HG02885 (cell line): ENCODE data around the gene LPP.

ENCODE experiments used
- ATAC-seq: cut with Tn5 transposase; IDR thresholded peaks from one replicate; pipeline ENCODE4 v1.9.1; 2021; ENCODE audit warnings: mild to moderate bottlenecking; ENCODE audit not compliant: unreplicated experiment, poor library complexity

LPP gene

DNA sequence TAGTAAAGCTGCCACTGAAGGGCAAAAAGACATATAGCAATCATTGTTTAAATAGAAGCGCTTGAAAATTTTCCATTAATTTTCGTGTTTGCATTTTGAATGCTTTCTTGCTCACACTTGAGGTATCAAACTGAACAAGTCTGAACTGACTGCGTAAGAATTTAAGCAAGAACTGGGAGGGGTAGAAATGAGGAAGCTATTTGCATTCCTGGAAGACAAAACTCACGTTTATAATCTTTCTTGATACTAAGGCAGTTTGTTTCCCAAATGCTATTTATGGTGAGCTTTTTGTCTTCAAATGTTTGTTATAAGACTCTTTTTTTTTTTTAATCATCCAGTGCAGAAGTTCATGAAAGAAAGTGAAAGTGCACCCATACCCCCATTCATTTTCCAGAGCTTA is 518.0 kb downstream of the LPP start:
- no peak for ATAC-seq

DNA sequence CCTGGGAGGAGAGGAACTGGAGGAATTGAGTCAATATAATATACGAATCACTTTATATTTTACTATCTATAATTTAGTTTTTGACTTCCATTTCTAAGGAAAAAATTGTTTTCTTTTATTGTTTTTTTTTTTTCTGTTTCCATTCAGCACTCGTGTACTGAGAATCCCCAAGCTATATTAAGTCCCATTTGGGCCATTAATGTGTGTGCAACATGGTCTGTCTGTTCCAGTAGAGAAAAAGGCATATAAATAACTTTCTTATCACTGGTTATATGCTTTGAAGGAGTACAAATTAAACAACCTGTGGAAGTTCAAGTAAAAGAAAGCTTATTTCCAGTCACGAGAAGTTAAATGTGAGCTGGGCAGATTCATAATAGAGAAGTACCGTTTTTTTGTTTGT is 518.9 kb downstream of the LPP start:
- ATAC-seq = no peak

DNA sequence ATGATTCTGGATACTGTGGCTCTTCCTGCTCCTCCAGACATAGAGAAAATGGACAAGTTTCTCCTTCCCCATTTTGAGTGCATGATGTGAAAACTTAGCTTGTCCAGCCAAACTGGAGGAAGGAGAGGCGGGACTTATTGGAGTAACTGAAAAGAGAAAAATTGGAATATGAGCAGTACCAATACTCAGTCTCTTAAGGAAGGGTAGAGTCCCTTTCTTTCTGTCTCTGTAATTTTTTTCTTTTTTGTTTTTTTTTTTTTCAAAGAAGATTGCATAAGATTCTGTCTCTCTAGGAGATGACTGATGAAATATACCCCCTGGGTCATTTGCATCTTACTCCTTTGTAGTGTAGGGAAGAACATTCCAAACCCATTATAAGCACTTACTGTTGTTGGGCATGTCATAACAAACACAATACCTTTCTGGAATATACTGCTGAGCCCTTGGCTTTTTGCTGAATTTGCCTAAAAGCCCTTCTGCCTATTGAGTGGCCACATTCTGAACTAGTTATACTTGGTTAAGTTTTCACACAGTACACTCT is 519.8 kb downstream of the LPP start:
- no peak for ATAC-seq

DNA sequence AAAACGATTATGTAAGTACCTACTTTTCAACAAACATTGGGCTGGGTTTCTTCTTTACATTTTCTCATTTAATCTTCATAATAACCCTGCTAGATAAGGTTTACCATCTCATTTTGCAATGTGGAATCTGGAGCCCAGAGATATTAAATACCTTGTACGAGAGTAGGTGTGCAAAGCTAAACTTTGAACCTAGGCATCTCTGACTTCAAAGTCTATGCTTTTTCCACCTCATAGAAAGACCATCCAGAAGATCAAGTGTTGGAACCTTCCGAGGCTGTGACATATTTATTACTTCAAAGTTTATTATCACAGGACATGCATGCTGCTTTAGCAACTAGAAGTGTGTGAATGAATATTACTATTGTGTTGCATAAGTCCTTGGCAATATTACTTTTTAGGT is 520.6 kb downstream of the LPP start:
- ATAC-seq = no peak

DNA sequence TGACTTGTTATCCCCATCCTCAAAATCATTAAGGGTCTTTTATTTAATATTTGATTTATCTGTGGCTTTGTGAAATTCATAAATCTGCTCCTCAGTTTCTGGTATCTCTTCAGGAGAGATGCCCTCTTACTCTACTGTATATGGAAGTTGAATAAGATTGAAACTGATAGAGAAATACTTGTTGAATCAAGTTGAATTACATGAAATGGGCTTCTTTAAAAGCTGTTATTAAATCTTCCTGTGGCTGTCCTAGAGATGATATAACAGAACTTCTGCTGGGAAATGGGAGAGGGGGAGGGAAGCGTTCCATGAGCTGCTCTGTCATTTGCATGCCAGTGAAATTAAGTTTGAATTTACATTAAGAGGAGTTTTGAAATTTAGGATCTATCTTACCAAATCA is 523.4 kb downstream of the LPP start:
- ATAC-seq = no peak

DNA sequence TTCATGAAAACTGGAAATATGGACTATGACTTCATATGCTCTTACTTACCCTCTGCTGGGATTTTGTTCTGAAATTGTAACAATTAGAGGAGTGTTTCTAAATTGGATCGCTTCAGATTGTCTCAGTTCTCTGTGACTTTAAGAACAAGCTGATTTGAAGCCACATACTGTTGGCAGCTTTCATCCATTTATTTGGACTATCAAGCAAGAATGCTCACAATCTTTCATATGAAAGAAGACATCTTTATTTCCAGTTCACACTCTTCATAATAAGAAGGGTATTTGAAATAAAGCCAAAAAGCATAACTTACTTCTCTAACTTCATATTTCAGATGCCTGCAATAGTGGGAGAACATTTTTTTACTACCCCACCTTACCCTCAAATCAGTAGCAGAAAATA is 526.2 kb downstream of the LPP start:
- no peak for ATAC-seq

DNA sequence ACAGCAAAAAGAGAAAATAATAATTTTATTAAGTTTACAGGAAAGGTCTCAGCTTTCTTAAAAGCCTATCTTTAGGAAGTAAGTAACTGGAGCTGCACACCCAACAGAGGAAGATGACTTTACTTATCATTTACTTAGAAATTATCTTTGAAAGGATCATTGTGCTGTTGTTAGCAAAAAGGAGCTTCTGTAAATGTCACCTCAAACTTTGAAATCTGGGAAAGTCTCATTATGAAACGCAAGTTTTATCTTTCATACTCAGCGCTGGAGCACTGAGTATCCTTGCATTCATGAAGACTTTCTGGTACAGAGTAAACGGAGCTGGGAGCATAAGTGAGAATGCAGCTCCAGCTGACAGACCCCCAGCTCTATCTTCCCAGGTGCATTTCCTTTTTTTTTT is 526.6 kb downstream of the LPP start:
- no peak for ATAC-seq

DNA sequence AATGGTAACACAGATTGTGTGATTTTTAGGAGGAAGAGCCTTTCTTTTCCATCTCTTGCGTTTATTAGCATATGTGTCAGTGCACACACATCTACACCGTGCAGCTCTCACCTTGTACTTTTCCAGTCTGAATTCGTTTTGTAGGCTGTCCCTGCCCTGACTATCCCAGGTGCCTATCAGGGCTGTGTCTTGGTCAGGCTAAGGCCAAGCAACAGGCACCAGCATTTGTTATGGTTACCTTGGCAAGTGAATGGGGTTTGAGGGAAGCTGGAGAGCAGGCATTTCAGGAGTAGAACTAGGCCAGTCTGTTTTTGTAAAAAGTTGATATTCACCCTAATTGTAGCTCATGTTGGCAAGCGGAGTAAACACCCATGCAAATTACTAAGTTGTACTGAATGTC is 528.4 kb downstream of the LPP start:
- no peak for ATAC-seq

DNA sequence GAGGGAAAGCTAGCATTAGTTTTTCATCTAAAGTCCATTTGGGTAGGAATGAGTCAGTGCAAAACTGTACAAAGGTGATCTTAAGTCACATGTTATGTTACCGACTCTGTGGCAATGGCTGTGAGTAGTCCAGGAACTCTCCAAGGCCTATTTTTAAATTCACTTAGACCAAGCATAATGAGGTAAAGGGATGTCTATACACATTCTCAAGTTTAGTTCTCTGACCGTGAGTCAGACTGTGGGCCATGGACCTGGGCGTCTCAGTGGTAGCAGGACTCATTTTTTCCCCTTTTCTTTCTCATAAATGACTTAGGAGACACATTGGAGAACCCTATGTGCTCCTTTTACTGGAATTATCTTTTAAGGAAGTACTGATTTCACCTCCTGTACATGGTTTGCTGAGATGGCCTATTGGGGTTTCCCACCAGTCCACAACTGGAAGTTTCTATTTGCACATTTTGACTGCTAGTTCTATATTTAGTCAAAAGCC is 529.1 kb downstream of the LPP start:
- no peak for ATAC-seq

DNA sequence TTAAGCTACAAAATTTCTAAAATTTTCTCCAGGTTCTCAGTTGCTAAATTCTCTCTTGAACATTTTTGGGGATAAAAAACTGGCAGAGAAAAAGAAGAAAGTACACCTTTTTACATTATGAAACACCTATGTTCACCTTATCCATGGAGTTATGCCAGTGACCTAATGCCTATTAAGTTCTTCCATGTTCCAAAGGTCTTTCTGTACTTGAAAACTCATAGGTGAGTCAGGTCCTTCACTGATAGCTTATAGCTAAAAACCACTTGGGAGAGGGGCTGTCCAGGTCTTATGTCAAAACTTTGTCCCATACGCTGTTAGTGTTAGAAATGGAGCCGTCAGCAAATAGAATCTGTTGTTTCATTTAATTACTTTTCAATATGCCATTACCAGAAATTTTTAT is 530.3 kb downstream of the LPP start:
- ATAC-seq = no peak

DNA sequence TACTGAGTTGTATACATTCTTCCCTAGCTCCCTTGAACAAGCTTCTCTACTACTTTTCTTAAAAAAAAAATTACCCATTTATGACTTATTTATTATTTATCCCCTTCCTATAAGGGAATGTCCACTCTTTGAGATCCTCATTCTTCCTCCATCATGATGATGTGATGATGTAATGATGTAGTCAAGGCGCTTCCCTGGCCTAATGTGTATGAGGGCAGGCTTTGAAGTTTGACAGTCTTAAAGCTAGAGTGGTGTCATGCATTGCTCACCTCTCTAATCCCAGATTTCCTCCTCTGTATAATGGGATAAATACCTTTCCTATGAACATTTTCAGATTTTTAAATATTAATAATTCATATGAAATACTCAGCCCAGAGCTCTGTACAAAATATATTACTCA is 531.8 kb downstream of the LPP start:
- ATAC-seq = no peak

DNA sequence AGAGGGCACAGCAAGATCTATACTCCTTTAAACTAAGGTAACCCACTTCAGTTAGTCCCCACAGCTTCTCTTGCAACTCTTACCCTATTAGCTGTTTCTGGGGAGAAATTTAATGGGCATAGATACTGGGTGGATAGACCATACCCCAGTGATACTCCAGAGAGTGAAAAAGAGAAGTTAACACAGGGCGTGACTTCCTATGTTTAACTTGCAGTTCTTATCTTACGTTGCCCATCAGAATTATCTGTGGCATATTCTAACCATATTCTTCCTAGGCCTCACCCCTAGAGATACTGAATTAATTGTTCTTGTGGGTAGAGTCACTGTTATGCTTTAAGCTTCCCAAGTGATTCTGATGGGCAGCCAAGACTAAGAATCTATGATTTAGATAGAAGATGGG is 532.4 kb downstream of the LPP start:
- no peak for ATAC-seq

DNA sequence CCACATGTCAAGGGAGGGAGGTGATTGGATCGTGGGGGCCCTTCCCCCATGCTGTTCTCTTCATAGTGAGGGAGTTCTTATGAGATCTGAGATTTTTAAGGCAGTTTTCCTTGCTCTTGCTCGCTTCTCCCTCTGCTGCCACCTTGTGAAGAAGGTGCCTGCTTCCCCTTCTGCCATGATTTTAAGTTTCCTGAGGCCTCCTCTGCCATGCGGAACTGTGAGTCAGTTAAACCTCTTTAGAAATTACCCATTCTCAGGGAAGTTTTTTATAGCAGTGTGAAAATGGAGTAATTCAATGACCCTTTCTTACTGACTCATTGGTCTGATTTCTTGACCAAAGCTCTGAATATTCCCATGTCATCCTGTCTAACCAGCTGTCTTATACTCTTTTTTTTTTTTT is 533.4 kb downstream of the LPP start:
- no peak for ATAC-seq

DNA sequence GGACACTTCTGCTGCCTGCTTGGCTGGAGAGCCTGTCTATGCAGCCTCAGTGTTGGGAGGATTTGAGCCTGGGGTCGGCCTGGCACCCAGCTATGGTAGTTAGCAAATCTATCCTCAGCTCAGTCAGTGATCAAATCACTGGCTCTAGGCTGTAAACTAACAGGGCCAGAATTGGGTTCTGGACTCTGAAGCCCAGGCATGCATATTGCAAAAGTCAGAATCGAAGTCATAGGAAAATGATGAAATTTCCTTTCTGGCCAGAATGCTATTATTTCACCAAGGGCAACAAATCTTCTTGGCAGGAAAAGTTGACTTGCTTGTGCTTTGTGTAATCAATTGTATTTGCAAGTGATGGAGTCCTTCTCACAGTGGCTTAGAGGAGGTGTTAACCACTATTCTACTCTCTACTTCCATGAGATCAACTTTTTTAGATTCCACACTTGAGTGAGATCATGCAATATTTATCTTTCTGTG is 535.2 kb downstream of the LPP start:
- ATAC-seq = no peak

DNA sequence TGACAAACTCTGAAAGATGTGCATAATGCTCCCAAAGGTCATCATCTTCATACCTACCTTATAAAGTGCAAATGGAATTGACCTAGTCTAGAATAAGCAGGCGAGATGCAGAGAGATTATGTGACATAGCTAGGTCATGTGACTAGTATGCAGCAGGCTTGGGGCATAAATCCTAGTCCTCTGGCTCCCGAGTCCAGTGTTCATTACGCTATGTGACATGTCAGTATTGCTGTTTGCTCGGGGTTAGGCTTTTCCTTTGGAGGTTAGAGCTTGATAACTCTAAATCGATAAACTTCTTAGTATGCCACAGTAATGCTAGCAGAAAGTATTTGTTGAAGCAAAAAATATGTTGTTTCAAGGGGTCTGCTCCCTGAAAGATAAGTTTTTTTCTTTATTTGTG is 536.1 kb downstream of the LPP start:
- ATAC-seq = no peak

DNA sequence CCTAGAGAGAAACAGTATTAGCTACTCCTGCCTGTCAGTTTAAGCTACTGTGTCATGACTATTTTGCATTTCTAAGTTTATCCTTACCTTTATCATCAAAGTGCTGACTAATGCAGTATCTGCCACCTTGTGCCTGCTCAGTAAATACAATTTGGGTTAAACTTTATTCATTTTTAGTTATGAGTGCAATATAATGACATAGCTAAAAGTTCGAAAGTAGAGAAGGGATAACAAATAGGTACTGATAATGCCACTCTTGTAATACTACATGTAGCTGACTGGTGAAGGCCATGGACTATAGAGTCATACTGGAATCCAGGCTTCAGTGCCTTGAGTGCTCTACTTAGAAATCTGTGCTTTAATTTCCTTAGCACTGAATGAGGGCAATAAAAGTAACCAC is 537.0 kb downstream of the LPP start:
- no peak for ATAC-seq

DNA sequence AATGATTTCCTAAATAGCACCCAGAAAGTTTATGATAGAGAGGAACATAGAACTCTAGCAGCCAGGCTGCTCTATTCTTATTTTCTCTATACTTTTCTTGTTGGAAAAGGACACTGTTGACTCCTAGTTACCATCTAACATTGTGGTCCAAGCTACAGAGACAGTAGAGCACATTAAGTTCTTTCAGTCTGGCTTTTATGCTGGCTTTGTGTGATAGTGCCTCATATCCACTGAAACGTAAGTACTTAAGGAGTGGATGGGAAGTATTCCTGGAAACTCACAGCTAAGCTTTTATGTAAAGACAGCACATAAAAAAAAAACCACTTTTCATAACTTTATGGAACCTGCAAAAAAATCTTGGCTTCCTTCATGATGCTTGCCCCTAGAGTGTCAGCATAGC is 537.7 kb downstream of the LPP start:
- ATAC-seq = no peak

DNA sequence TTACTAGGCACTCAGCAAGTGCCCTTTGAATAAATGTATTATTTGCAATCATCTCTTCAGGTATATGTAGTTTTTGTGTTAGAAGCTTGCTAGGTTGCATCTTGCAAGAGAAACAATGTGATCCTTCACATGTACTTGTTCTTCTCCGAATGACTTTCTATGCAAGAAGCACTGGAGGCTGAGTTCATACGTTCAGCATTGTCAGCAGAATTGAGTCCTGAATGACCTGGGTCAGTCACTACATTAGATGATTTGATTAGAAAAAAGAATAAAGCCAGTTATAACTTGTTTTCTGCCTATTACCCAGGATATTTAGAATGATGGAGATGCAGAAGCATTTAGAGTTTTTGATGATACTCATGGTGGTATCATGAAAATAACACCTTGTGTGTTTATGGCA is 538.7 kb downstream of the LPP start:
- ATAC-seq = no peak

DNA sequence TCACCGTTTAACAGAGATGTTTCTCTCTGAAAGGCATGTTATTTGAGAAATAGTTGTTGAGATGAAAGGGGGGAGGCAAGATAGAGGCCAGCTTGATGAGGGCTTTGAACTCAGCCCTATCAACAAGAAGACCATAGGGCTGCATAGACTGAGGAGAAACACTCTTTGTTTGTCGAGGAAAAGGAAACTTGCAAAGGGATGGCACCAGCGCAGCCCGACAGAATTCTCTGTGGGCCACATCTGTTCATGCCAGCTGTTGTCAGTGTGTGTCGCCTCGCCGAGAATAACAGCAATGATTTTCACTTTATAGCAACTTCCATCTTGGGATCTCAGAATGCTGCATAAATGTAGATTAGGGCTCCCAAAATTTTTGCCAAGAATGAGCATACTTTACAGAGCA is 539.5 kb downstream of the LPP start:
- no peak for ATAC-seq

DNA sequence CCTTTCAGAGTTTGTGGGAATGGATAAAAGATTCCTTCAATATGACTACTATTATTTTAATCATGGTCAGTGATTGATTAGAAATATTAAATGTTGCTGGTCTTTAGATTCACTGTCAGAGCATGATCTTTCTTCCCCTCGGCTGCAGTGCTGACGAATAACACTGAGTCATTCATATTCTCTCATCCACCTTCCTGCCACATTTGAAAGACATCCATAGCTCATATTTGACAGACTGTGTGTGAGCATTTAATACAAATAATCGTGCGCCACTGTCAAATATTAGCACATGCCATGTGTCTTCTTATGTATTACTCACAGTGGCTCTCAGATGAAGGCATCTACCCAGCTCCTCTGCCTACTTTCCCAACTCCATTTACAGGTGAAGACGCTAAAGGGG is 541.3 kb downstream of the LPP start:
- no peak for ATAC-seq

DNA sequence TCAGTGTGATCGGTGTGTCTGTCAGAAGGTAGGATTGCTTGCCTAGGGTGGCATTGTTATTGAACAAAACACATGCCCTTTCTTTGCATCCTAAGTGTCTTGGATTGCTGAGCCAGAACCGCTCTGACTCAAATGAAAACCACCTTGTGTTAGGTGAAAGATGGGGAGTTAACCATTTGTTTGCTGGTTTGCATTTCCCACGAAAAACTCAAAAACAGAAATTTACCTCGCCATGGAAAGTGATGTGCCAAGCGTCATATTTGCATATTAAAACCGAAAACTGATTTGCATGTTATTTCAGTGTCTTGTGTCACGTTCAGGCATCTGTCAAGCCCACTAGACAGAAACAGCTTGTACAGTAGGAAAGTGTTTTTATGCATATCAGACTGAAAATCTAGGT is 543.2 kb downstream of the LPP start:
- peak; percentile 80 for ATAC-seq

DNA sequence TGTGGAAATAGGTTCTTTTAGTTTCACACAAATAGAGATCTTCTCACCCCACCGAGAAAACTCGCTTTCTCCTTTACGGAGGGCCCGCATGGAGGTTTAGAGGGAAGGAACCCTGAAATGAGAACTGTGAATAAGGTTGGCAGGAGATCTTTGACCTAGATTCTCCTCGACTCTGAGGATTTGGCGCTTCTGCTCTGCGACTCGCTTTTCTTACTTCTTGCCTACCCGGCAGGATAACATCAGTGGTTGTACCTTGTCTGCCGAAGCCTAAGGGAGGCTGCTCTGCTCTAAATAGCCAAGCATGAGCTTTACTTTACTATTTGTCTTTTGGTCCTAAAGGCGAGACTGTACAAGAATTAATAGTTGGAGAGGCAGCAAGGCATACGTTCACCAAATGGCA is 544.5 kb downstream of the LPP start:
- ATAC-seq = no peak

DNA sequence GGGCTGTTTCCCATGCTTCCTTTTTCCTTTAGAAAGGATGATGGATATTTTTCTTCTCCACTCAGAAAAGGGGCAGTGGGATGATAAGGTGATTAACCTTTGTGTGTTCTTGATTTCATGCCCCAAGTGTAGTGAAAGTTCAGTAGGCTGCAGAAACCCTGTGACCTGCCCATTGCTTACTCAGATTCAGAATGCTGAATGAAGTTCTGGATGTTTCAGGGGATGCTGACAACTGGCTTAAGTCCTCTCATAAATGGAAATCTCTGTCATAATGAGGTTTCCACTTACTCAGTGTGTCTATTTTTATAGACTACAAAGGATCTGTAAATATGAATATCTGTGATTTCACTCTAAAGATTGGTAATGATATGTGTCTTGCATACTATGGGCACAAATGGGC is 546.5 kb downstream of the LPP start:
- no peak for ATAC-seq
